HL-60 (cell line): ENCODE results near the gene OR52E4.

Experiments used
- DNase-seq, 2 experiments: peaks; one replicate each; pipeline ENCODE4 v3.0.0-alpha.2; 2010 to 2020; ENCODE audit warnings: low read depth in 1 of 2, low spot score in 1 of 2
- H3K27ac ChIP-seq: fragments of 250-450 bp; sonication (Bioruptor Pico); replicated peaks from 2 replicates; pipeline ENCODE4 v1.5.1; 2020; ENCODE audit warnings: mild to moderate bottlenecking, moderate library complexity
- H3K27me3 ChIP-seq: fragments of 250-450 bp; sonication (Bioruptor Pico); 2 replicates; pipeline ENCODE4 v1.5.1; 2021; ENCODE audit warnings: mild to moderate bottlenecking, moderate library complexity; ENCODE audit not compliant: insufficient read depth, poor library complexity, severe bottlenecking
- H3K4me3 ChIP-seq: replicated peaks from 2 replicates; pipeline ENCODE4 v1.5.1; 2011; ENCODE audit warnings: mild to moderate bottlenecking, control low read depth, low read length; ENCODE audit not compliant: insufficient read depth
- GABPA ChIP-seq: IDR thresholded peaks from 2 replicates; pipeline ENCODE4 v1.6.1; 2012; ENCODE audit warnings: low read depth
- POLR2AphosphoS5 ChIP-seq: IDR thresholded peaks from 2 replicates; pipeline ENCODE4 v1.6.1; 2012; ENCODE audit warnings: low read depth
- SPI1 ChIP-seq: IDR thresholded peaks from 2 replicates; pipeline ENCODE4 v1.6.1; 2012; ENCODE audit warnings: low read depth, mild to moderate bottlenecking, borderline replicate concordance
- TF ChIP-seq, protein P1 (sequence below): IDR thresholded peaks from 2 replicates; pipeline ENCODE4 v1.6.1; 2012; ENCODE audit warnings: low read depth; ENCODE audit not compliant: insufficient replicate concordance
- TF ChIP-seq, protein P2 (sequence below): IDR thresholded peaks from one replicate; pipeline ENCODE4 v1.5.1; 2011; ENCODE audit warnings: low read length, control low read depth, inconsistent platforms; ENCODE audit not compliant: insufficient read depth

The OR52E4 gene

DNA sequence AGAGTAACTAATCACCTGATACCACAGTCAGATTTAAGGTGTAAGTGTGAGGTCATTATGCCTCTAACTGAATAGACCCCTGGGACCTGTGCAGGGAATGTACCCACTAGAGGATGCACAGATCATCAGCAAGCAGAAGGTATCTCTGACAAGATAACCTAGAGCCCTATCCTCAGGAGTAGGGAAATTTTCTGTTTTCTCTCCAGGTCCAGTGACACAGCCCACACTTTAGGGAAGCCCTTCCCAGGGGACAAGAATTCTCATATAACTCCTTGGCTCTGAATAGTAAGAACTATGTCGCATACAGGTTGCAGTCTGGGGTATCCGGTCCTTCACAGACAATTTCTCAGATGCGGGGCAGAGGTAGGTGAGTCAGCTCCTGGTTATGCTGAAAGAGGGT lies 12.5 kb downstream of the OR52E4 start, which contains the start of gene OR52E5:
OR52E5 (plus strand) TSS at position 301 of the 400 bp plus-strand sequence. CDS start 7,569 bp downstream, outside the sequence.
- TF ChIP-seq GABPA (no peak), SPI1 (no peak), POLR2AphosphoS5 (no peak)
- TF ChIP-seq, protein P1, sequence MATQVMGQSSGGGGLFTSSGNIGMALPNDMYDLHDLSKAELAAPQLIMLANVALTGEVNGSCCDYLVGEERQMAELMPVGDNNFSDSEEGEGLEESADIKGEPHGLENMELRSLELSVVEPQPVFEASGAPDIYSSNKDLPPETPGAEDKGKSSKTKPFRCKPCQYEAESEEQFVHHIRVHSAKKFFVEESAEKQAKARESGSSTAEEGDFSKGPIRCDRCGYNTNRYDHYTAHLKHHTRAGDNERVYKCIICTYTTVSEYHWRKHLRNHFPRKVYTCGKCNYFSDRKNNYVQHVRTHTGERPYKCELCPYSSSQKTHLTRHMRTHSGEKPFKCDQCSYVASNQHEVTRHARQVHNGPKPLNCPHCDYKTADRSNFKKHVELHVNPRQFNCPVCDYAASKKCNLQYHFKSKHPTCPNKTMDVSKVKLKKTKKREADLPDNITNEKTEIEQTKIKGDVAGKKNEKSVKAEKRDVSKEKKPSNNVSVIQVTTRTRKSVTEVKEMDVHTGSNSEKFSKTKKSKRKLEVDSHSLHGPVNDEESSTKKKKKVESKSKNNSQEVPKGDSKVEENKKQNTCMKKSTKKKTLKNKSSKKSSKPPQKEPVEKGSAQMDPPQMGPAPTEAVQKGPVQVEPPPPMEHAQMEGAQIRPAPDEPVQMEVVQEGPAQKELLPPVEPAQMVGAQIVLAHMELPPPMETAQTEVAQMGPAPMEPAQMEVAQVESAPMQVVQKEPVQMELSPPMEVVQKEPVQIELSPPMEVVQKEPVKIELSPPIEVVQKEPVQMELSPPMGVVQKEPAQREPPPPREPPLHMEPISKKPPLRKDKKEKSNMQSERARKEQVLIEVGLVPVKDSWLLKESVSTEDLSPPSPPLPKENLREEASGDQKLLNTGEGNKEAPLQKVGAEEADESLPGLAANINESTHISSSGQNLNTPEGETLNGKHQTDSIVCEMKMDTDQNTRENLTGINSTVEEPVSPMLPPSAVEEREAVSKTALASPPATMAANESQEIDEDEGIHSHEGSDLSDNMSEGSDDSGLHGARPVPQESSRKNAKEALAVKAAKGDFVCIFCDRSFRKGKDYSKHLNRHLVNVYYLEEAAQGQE = no peak
- TF ChIP-seq, protein P2, sequence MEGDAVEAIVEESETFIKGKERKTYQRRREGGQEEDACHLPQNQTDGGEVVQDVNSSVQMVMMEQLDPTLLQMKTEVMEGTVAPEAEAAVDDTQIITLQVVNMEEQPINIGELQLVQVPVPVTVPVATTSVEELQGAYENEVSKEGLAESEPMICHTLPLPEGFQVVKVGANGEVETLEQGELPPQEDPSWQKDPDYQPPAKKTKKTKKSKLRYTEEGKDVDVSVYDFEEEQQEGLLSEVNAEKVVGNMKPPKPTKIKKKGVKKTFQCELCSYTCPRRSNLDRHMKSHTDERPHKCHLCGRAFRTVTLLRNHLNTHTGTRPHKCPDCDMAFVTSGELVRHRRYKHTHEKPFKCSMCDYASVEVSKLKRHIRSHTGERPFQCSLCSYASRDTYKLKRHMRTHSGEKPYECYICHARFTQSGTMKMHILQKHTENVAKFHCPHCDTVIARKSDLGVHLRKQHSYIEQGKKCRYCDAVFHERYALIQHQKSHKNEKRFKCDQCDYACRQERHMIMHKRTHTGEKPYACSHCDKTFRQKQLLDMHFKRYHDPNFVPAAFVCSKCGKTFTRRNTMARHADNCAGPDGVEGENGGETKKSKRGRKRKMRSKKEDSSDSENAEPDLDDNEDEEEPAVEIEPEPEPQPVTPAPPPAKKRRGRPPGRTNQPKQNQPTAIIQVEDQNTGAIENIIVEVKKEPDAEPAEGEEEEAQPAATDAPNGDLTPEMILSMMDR = no peak
- no peaks in the 10 kb centered on the region for H3K27me3 ChIP-seq
- H3K4me3 ChIP-seq = no peak within 1 kb of the TSS
- no peak for DNase-seq
- H3K27ac ChIP-seq = no peak within 1 kb of the TSS

DNA sequence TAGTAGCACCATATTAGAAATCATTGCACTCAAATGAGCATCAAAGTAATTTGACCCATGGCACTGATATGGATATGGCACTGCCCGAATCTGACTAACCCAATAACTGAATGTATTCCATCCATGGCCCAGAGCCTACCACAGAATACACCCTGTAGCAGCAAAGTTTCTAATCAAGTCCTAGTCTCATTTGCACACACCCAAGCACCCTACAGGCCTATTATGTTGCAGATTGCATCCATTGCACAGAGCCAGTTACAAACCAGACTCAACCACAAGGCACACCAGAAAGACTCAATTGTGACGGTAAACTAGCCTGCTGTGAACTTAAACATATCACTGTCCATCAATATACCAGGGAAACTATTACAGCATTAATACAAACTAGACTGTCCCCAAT lies 19.1 kb downstream of the OR52E4 start:
- TF ChIP-seq, protein P1 = no peak
- Histone ChIP-seq H3K27me3 (no peaks in the 10 kb centered on the region), H3K27ac (no peak overlapping the region), H3K4me3 (no peak overlapping the region)
- no peak for DNase-seq

GRCh38 chr11:5910540-5910939 lies 30.1 kb downstream of the OR52E4 start:
- no peak for TF ChIP-seq SPI1
- no peak for TF ChIP-seq POLR2AphosphoS5
- TF ChIP-seq, protein P2 = no peak
- TF ChIP-seq, protein P1 = no peak
- no peak for TF ChIP-seq GABPA
- Histone ChIP-seq H3K27me3 (no peaks in the 10 kb centered on the region), H3K4me3 (no peak overlapping the region), H3K27ac (no peak overlapping the region)
- DNase-seq = no peak
